ENCODE results near the gene AGAP5.
A peak's percentile ranks its signal among the peaks of the same experiment; 100 is the strongest.
"Not testable (repeated sequence)": the region's sequence is repeated elsewhere in the genome, so short reads cannot be mapped to it uniquely, and the experiment has no call there.

Gene AGAP5

GRCh38 chr10:73697675-73698159, at the start of gene AGAP5:
AGAP5 (minus strand) TSS chr10:73698109; CDS start chr10:73697755, 354 bp downstream.
- DNase-seq = not testable (repeated sequence)

- no peak for DNase-seq
Measured at GRCh38 chr10:73746721-73747120, 48.8 kb upstream of the AGAP5 start.

GRCh38 chr10:73744664-73744975, 46.7 kb upstream of the AGAP5 start:
- no peak for DNase-seq

GRCh38 chr10:73743905-73744663, 46.2 kb upstream of the AGAP5 start, which contains the start of gene SEC24C:
SEC24C (plus strand) TSS chr10:73744372; CDS start chr10:73746833, 2,461 bp downstream.
- peak; percentile 27 to 85 for DNase-seq

- no peak for DNase-seq
Measured at GRCh38 chr10:73743327-73743904, 45.5 kb upstream of the AGAP5 start.

GRCh38 chr10:73742454-73742734, 44.5 kb upstream of the AGAP5 start:
- DNase-seq = no peak

GRCh38 chr10:73740501-73741254, 42.8 kb upstream of the AGAP5 start:
- DNase-seq = not testable (repeated sequence)

GRCh38 chr10:73734796-73735305, 36.9 kb upstream of the AGAP5 start:
- no peak for DNase-seq

GRCh38 chr10:73734028-73734720, 36.3 kb upstream of the AGAP5 start:
- no peak for DNase-seq

GRCh38 chr10:73732931-73733623, 35.2 kb upstream of the AGAP5 start:
- no peak for DNase-seq

- no peak for DNase-seq
Measured at GRCh38 chr10:73732426-73732825, 34.5 kb upstream of the AGAP5 start.

GRCh38 chr10:73731588-73732375, 33.9 kb upstream of the AGAP5 start:
- DNase-seq = no peak

GRCh38 chr10:73730153-73730906, 32.4 kb upstream of the AGAP5 start:
- peak; percentile 37 to 62 for DNase-seq

- DNase-seq = not testable (repeated sequence)
Measured at GRCh38 chr10:73729781-73730152, 31.9 kb upstream of the AGAP5 start.

GRCh38 chr10:73723516-73723915, 25.6 kb upstream of the AGAP5 start:
- no peak for DNase-seq

- DNase-seq = not testable (repeated sequence)
Measured at GRCh38 chr10:73720561-73720960, 22.7 kb upstream of the AGAP5 start.

GRCh38 chr10:73717556-73717955, 19.6 kb upstream of the AGAP5 start:
- no peak for DNase-seq

GRCh38 chr10:73716251-73716650, 18.3 kb upstream of the AGAP5 start:
- no peak for DNase-seq

GRCh38 chr10:73715179-73716156, 17.6 kb upstream of the AGAP5 start:
- not testable (repeated sequence) for DNase-seq

GRCh38 chr10:73714483-73714882, 16.6 kb upstream of the AGAP5 start:
- DNase-seq = not testable (repeated sequence)

All from cerebellar nuclear complex (tissue), 1 donor.